ENCODE data around the gene CUL3. TPM values are rescaled to one million over a fixed set of nuclear protein-coding genes. Genes with fewer than 3 reads are reported as not detected.

CUL3 gene
- total and polyA plus RNA-seq, 8 donors, result 6.1 to 155 (median 53.2) TPM

- no peak overlapping the region for H3K27ac ChIP-seq
- peaks cover 0 to 11% (median 4%) of the 10 kb centered on the region in 4 donors for H3K36me3 ChIP-seq
- TF ChIP-seq POLR2AphosphoS5 (IDR thresholded peaks at IDR 0.05), result no peak
- no peak for TF ChIP-seq EP300 (IDR thresholded peaks at IDR 0.05)
- no peak for TF ChIP-seq POLR2A (IDR thresholded peaks at IDR 0.05)
- TF ChIP-seq, protein P1, sequence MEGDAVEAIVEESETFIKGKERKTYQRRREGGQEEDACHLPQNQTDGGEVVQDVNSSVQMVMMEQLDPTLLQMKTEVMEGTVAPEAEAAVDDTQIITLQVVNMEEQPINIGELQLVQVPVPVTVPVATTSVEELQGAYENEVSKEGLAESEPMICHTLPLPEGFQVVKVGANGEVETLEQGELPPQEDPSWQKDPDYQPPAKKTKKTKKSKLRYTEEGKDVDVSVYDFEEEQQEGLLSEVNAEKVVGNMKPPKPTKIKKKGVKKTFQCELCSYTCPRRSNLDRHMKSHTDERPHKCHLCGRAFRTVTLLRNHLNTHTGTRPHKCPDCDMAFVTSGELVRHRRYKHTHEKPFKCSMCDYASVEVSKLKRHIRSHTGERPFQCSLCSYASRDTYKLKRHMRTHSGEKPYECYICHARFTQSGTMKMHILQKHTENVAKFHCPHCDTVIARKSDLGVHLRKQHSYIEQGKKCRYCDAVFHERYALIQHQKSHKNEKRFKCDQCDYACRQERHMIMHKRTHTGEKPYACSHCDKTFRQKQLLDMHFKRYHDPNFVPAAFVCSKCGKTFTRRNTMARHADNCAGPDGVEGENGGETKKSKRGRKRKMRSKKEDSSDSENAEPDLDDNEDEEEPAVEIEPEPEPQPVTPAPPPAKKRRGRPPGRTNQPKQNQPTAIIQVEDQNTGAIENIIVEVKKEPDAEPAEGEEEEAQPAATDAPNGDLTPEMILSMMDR (IDR thresholded peaks at IDR 0.05), result no peak
- no peak for DNase-seq
- H3K4me1 ChIP-seq, result peaks cover 11 to 81% (median 43%) of the 10 kb centered on the region in 4 donors
- H3K4me3 ChIP-seq, result no peak overlapping the region
- WGBS, 5 donors, result 61 to 76% (median 75%) methylated on average over 4 of the region's 4 CpGs
- no peaks in the 10 kb centered on the region for H3K27me3 ChIP-seq
- intact Hi-C loops (cut with DNase I; ENCODE audit: low total_unique reads), result no loop called here
- H3K9me3 ChIP-seq, result peaks cover 0 to 7% (median 6%) of the 10 kb centered on the region in 4 donors
Measured at GRCh38 chr2:224562831-224563230, 22.3 kb downstream of the CUL3 start.

DNA sequence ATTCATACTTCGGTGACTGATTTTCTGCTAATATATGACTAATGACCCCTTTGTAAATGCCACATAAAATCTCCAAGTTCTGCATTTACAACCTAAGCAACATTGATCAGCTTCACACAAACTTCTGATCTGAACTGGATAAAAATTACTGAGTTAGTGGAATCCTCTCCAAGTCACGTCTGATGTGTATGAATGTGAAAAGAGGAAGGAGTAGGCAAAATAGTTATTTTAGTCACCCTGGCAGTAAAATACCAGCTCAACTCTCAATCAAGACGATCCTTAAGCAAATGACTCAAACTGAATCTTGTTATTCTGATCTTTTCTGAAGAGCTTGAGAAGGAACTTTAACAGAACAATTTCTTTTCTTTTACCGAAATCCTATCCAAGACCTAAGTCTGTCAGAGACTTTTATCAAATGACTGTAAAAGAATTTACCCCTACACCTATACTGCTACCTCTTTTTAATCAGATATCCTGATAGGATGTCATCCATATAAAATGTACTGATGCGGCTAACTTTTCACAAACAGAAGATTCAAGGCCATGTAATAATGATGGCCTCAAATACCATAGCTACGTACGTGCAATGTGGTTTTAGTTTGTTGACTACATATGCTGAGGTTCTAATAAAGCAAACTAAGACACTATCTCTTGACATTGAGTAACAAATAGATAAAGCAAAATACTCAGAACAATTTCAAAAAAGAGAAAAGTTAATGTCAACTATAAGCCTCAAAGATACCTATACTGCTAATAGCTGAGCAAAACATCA lies 23.7 kb downstream of the CUL3 start:
- 67 to 83% (median 68%) methylated on average over 7 of the region's 7 CpGs for WGBS, 5 donors
- Histone ChIP-seq H3K36me3 (peaks cover 0 to 3% (median 0%) of the 10 kb centered on the region in 4 donors), H3K9me3 (peaks cover 0 to 3% (median 1%) of the 10 kb centered on the region in 4 donors), H3K27me3 (no peaks in the 10 kb centered on the region), H3K27ac (no peak overlapping the region), H3K4me3 (no peak overlapping the region), H3K4me1 (peaks cover 11 to 85% (median 46%) of the 10 kb centered on the region in 4 donors)
- intact Hi-C loops (cut with DNase I; ENCODE audit: low total_unique reads), result no loop called here
- no peak for TF ChIP-seq POLR2AphosphoS5 (IDR thresholded peaks at IDR 0.05)
- TF ChIP-seq POLR2A (IDR thresholded peaks at IDR 0.05), result no peak
- TF ChIP-seq EP300 (IDR thresholded peaks at IDR 0.05), result no peak
- TF ChIP-seq, protein P1 (IDR thresholded peaks at IDR 0.05), result no peak
- no peak for DNase-seq

GRCh38 chr2:224560549-224560948 lies 24.6 kb downstream of the CUL3 start:
- 85 to 94% (median 89%) methylated on average over 2 of the region's 2 CpGs for WGBS, 5 donors
- no peak for DNase-seq
- intact Hi-C loops (cut with DNase I; ENCODE audit: low total_unique reads), result no loop called here
- Histone ChIP-seq H3K9me3 (no peaks in the 10 kb centered on the region), H3K27ac (no peak overlapping the region), H3K36me3 (no peaks in the 10 kb centered on the region), H3K4me1 (peaks cover 11 to 89% (median 43%) of the 10 kb centered on the region in 4 donors), H3K27me3 (no peaks in the 10 kb centered on the region), H3K4me3 (no peak overlapping the region)
- TF ChIP-seq, protein P1 (IDR thresholded peaks at IDR 0.05), result no peak
- TF ChIP-seq POLR2A (IDR thresholded peaks at IDR 0.05) (no peak), POLR2AphosphoS5 (IDR thresholded peaks at IDR 0.05) (no peak), EP300 (IDR thresholded peaks at IDR 0.05) (no peak)

- Histone ChIP-seq H3K4me1 (peaks cover 8 to 71% (median 30%) of the 10 kb centered on the region in 4 donors), H3K36me3 (no peaks in the 10 kb centered on the region), H3K4me3 (no peak overlapping the region), H3K27me3 (no peaks in the 10 kb centered on the region), H3K27ac (no peak overlapping the region), H3K9me3 (no peaks in the 10 kb centered on the region)
- intact Hi-C loops (cut with DNase I; ENCODE audit: low total_unique reads), result no loop called here
- 72 to 91% (median 83%) methylated on average over 2 of the region's 2 CpGs for WGBS, 5 donors
- TF ChIP-seq, protein P1 (IDR thresholded peaks at IDR 0.05), result no peak
- TF ChIP-seq POLR2AphosphoS5 (IDR thresholded peaks at IDR 0.05), result no peak
- TF ChIP-seq POLR2A (IDR thresholded peaks at IDR 0.05), result no peak
- TF ChIP-seq EP300 (IDR thresholded peaks at IDR 0.05), result no peak
- DNase-seq, result no peak
Measured at GRCh38 chr2:224557610-224558009, 27.6 kb downstream of the CUL3 start.

Measured in stomach (tissue), 9 donors.